Astrocyte (in vitro differentiated cells and primary cell): ENCODE data around the gene VRK1.

Experiments used
- EZH2 ChIP-seq: IDR thresholded peaks from 2 replicates; pipeline ENCODE4 v1.6.1; 2012; ENCODE audit warnings: mild to moderate bottlenecking, low read length, inconsistent platforms; ENCODE audit not compliant: insufficient read depth
- TF ChIP-seq, protein P1 (sequence below): IDR thresholded peaks from 2 replicates; pipeline ENCODE4 v1.5.1; 2011; ENCODE audit warnings: low read depth, mild to moderate bottlenecking, inconsistent platforms, low read length, moderate library complexity; ENCODE audit not compliant: insufficient read depth

DNA sequence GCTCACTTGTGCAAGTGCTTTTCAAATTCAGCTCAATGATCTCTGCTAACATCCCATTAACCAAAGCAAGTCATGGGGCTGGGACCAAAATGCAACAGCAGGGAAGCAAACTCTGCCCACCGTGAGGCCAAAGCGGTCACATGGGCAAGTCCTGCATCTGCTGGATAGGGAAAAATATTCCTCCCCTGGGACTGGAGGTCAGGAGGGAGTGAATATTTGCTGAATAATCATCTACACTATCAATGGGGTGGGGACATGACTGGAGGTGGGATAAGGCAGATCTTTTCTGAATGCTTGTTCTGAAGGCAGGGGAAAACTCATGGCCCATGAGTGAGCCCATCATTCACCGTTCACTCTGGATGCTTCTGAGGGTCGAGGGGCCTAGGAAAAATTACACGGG, 45.1 kb upstream of the VRK1 start:
- TF ChIP-seq, protein P1, sequence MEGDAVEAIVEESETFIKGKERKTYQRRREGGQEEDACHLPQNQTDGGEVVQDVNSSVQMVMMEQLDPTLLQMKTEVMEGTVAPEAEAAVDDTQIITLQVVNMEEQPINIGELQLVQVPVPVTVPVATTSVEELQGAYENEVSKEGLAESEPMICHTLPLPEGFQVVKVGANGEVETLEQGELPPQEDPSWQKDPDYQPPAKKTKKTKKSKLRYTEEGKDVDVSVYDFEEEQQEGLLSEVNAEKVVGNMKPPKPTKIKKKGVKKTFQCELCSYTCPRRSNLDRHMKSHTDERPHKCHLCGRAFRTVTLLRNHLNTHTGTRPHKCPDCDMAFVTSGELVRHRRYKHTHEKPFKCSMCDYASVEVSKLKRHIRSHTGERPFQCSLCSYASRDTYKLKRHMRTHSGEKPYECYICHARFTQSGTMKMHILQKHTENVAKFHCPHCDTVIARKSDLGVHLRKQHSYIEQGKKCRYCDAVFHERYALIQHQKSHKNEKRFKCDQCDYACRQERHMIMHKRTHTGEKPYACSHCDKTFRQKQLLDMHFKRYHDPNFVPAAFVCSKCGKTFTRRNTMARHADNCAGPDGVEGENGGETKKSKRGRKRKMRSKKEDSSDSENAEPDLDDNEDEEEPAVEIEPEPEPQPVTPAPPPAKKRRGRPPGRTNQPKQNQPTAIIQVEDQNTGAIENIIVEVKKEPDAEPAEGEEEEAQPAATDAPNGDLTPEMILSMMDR: no peak
- no peak for TF ChIP-seq EZH2
